NAMALWA (cell line): ENCODE data around the gene CLPTM1.
A peak's percentile ranks its signal among the peaks of the same experiment; 100 is the strongest.
"Not testable (repeated sequence)": the region's sequence is repeated elsewhere in the genome, so short reads cannot be mapped to it uniquely, and the experiment has no call there.

Source experiments
- DNase-seq: peaks from one replicate; pipeline ENCODE4 v3.0.0-alpha.2; 2015; ENCODE audit warnings: low spot score

Gene CLPTM1

DNA sequence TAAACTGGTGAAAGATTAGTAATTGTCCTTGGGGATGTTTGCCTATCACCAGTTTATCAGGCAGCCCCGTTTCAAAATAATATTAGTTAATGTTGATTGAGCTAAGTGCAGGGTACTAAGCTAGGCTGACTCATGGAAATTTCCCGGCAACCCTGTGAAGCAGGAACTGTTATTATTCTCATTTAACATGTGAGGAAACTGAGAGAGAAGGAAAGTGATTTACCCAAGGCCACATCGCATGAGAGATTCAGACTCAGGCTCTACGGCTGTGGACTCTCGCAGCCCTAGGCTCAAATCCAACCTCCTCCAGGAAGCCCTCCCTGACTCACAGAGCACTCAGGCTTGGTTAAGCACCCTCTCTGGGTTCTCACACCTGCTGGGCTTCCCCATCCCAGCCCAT lies 19.7 kb downstream of the CLPTM1 start:
- no peak for DNase-seq

- no peak for DNase-seq
Observed at GRCh38 chr19:44975444-44975843, 20.3 kb downstream of the CLPTM1 start.

GRCh38 chr19:44984005-44984404 lies 28.8 kb downstream of the CLPTM1 start:
- no peak for DNase-seq

DNA sequence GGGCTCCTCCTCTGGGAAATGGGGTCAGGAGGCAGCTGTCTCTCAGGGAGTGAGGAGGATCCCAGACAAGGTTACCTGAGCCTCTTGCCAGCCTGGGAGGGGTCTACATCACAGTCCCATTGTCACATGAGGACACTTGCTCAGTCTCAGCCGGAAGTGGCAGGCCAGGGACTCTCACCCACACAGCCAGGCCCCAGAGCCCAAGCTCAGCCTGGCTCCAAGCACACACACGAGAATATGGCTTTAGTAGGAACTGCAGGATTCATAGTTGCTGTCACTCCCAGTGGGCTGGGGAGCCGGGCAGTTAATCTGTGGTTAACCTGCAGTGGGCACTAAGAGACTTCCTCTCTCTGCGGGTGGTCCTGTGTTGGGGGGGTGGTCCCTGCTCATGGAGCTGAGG lies 30.3 kb downstream of the CLPTM1 start:
- no peak for DNase-seq

DNA sequence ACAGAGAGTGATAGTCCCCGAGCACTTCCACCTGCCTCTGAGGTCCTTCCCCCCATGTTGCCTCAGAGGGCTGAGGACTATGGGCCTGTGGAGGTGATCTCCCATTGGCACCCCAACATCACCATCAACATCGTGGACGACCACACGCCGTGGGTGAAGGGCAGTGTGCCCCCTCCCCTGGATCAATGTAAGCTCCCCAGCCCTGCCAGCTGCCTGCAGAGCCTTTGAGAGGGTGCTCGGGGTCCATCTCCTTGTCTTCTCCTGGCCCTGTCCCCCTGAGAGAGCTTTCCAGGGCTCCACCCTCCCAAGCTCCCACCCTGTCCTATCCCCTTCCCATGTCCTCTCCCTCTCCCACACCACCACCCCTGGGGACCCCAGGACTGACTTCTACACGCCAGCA lies 31.2 kb downstream of the CLPTM1 start:
- DNase-seq, result no peak

DNA sequence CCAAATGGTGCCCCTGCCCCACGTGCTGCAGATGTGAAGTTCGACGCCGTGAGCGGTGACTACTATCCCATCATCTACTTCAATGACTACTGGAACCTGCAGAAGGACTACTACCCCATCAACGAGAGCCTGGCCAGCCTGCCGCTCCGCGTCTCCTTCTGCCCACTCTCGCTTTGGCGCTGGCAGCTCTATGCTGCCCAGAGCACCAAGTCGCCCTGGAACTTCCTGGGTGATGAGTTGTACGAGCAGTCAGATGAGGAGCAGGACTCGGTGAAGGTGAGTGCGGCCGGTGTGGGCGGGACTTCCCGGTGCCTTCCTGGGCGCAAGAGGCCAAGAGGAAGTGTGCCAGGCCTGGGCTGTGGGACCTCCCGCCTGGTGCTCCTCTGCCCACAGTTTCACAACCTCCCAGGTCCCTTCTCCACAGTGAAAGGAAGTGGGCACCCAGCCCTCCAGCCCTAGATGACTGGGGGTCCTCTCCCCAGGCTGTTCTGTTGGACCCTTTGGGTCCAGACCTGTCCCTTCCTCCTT lies 32.0 kb downstream of the CLPTM1 start:
- no peak for DNase-seq

DNA sequence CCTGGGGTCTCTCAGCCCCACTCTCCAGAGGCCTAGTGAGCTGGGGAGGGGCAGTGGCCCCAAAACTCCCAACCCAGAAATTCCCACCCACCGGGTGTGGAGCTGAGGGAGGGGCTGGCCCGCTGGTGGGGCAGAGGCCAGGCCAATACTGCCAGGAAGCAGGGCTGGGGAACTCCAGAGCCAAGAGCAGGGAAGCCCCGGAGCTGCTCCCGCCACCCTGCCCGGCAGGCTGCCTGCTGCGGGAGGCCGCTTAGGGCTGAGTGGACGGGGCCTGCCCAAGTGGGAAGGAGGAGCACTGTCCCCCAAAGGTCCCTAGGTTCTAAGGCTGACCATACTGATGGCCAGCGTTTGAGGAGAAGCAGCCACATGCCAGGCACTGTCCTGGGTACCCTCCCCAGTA lies 33.1 kb downstream of the CLPTM1 start:
- no peak for DNase-seq

GRCh38 chr19:44988896-44989556 lies 33.8 kb downstream of the CLPTM1 start:
- peak; percentile 87 for DNase-seq

DNA sequence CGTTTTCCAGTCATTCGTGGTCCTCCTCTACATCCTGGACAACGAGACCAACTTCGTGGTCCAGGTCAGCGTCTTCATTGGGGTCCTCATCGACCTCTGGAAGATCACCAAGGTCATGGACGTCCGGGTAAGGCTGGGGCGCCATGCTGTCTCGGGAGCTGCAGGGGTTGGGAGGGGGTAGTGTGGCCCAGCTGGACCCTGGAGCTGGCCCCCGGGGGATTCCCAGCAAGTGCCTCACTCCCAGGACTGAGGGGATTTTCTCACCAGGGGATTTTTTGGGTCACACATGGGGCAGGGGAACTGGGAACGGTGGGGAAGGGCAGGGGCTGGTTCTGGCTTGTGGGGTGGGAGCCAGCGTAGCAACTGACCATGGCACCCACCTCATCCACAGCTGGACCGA lies 35.3 kb downstream of the CLPTM1 start:
- DNase-seq, result no peak

DNA sequence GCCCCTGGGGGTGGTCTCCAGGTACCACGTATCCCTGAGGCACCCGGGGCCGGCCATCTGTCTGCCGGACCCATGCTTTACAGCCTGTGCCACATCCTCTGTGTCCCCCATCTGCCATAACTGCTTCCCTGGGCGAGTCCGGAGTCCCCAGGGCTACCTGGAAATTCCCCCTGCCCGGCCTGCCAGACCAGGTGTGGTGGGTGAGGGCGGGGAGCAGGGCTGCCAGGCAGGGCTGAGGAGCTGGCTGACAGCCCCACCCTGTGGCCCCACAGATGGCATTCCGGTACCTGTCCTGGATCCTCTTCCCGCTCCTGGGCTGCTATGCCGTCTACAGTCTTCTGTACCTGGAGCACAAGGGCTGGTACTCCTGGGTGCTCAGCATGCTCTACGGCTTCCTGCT lies 35.8 kb downstream of the CLPTM1 start:
- no peak for DNase-seq

GRCh38 chr19:44992336-44993163 lies 37.4 kb downstream of the CLPTM1 start:
- DNase-seq, result no peak

GRCh38 chr19:44993526-44993925 lies 38.3 kb downstream of the CLPTM1 start:
- DNase-seq, result no peak

- DNase-seq, result no peak
Observed at GRCh38 chr19:44993926-44994537, 38.9 kb downstream of the CLPTM1 start.

- no peak for DNase-seq
Observed at GRCh38 chr19:44998025-44998424, 42.8 kb downstream of the CLPTM1 start.

- DNase-seq, result peak; percentile 93
Observed at GRCh38 chr19:44999131-44999925, 44.1 kb downstream of the CLPTM1 start.

DNA sequence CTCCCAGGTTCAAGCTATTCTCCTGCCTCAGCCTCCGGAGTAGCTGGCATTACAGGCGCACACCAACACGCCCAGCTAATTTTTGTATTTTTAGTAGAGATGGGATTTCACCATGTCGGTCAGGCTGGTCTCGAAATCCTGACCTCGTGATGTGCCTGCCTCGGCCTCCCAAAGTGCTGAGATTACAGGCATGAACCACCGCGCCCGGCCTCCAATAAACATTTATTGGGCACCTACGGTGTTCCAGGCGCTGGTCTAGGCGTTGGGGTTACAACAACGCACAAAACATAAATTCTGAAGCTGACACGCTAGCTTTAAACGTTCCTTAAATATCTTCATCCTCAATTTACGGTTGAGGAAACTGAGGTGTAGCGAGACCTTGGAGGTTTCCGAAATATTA lies 45.5 kb downstream of the CLPTM1 start:
- DNase-seq, result not testable (repeated sequence)

DNA sequence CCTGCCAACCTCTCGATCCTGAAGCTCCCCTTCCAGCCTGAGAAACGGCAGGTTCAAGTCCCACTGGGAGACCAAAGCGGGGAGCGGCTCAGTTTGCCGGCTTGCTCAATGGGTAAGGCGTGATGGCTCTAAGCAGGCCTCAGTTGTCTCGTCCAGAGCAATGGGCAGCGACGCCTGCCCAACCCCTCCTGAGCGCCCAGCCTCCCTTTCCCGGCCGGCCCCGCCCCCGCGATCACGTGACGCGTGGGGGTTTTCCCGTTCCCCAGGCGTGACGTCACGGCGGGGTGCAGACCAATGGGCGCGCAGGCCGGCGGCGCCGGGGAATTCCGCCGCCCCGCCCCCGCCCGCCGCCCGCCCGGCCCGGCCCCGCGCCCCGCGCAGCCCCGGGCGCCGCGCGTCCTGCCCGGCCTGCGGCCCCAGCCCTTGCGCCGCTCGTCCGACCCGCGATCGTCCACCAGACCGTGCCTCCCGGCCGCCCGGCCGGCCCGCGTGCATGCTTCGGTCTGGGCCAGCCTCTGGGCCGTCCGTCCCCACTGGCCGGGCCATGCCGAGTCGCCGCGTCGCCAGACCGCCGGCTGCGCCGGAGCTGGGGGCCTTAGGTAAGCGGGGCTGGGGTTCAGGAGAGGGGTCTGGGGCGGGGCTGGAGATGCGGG lies 46.0 kb downstream of the CLPTM1 start, which contains the start of gene RELB:
TSS of gene RELB (plus strand) at position 378 of the 653 bp plus-strand sequence. CDS start at position 494, 116 bp downstream.
- peak; percentile 93 for DNase-seq

DNA sequence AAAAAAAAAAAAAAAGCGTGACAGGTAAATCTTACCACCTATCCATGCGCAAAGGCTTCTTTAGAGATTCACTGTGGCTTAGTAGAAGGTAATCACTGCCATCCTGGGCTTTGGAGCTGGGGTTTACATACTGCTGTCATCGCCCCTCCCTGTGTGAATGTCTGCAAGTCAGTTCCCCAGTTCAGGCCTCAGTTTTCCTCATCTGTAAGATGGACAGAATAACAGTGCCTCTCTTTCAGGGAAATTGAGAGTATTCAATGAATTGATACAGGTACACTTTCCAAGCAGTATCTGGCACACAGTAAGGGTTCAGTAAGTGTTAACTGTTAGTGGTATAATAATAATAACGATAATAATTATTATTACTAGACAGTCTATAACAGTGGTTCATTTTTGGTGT lies 48.3 kb downstream of the CLPTM1 start:
- DNase-seq, result no peak

GRCh38 chr19:45005787-45006186 lies 50.6 kb downstream of the CLPTM1 start:
- DNase-seq, result no peak

- DNase-seq, result peak; percentile 67
Observed at GRCh38 chr19:45008552-45008951, 53.4 kb downstream of the CLPTM1 start.

GRCh38 chr19:45009625-45010255 lies 54.6 kb downstream of the CLPTM1 start:
- DNase-seq, result no peak
